GM12801 (cell line): ENCODE results near the gene POLR3A.

ENCODE experiments used
- TF ChIP-seq, protein P1 (sequence below): IDR thresholded peaks from one replicate; pipeline ENCODE4 v1.5.1; 2011; ENCODE audit warnings: control low read depth; ENCODE audit not compliant: insufficient read length; ENCODE audit errors: extremely low read depth

POLR3A gene

DNA sequence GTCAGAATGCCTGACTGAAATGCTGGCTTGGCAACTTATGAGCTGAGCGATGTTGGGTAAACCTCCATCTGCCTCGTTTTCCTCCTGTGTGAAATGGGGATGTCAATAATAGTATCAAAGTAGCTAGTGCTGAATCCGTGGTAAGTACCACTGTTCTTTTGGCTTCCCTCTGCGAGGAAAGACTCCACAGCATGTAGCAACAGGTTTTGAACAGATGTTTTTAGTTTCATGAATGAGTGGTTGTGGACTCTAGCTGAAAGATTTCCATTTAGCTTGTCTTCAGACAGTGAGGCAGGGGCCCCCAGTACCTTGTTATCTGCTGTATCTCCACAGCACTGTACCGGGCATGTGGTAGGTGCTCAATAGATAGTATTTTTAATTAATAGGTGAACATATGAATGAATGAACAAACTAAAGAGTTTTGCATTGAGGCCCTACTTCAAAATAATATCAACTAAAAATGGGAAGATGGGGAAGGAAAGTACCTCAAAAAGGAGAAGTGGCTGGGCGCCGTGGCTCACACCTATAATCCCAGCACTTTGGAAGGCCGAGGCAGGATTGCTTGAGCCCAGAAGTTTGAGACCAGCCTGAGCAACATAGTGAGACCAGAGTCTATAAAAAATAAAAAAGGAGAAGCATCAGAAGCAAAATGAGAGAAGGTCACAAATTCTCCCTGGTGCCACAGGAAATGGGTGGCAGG is 97.1 kb downstream of the POLR3A start:
- TF ChIP-seq, protein P1, sequence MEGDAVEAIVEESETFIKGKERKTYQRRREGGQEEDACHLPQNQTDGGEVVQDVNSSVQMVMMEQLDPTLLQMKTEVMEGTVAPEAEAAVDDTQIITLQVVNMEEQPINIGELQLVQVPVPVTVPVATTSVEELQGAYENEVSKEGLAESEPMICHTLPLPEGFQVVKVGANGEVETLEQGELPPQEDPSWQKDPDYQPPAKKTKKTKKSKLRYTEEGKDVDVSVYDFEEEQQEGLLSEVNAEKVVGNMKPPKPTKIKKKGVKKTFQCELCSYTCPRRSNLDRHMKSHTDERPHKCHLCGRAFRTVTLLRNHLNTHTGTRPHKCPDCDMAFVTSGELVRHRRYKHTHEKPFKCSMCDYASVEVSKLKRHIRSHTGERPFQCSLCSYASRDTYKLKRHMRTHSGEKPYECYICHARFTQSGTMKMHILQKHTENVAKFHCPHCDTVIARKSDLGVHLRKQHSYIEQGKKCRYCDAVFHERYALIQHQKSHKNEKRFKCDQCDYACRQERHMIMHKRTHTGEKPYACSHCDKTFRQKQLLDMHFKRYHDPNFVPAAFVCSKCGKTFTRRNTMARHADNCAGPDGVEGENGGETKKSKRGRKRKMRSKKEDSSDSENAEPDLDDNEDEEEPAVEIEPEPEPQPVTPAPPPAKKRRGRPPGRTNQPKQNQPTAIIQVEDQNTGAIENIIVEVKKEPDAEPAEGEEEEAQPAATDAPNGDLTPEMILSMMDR, result no peak

DNA sequence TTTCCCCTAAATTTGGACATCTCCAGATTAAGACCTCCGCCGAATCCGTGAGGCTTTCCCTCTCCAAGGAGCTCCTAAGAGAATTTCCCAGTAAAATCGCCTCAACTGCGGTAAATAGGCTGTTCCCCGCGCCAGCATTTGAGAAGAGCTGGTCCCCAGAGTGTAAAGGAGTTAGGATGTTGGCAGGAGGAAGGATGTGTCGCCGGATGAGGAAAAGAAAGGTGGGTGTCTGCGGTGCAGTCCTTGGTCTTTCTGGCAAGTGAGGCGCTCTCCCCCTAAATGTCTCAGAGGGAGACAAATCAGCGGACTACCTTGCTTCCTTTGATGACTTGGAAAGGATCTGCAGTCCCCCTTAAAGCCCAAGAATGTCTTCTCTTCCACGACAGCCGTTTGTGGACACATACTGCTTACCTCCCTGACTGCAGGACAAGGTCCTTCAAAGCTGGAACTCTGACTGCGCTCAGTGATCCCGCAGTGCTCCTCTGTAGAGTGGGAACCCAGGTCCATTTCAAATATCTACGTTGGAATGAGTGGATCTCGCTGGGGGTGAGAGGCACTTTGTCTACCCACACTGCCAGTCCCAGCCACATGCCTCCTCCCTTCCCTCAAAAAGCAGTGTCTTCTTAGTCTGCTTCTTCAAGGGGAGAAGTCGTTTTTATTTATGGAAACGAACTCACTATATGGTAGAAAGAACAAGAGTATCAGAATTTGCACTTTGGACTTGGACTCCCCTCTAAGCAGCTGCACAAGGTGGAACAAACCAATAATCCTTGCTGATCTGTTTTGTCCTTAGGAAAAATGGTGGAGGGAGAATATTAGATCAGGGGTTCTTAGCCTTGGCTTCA is 101.7 kb downstream of the POLR3A start:
- TF ChIP-seq, protein P1, result no peak

DNA sequence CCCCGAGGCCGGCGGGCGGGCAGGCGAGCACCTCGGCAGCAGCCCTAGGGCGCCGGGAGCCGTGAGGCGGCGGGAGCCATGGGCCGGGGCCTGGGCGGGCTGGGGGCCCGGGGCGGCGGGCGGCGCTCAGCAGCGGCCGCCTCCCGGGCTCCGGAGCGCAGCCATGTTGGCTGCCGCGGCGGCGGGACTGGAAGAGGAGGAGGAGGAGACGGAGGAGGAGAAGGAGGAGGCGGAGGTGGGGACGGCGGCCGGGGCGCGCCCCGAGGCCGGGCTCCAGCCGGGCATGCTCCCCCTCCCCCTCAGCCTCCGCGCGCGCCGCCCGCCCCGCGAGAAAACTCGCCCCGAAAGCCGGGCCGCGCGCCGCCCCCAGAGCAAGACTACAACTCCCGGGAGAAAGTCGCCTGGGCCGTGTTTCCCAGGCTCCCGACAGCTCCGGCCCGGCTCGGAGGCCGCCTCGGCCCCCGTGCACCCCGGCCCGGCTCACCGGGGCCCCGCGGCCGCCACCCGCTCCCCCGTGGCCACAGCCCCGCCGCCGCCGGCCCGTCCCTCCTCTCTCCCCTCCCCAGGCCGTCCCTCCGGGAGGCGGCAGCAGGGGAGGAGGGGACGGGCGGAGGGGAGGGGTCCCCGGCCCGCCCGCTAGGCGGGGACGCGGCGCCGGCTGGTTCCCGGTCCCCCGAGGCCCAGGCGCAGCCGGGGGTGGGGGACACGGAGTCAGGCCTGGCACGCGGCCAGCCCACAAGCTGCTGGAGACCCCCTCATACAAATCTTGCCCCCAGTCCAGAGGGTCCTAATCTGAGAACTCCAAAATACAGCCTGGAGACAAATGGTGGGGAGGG is 102.5 kb downstream of the POLR3A start, which contains the start of gene DLG5:
Gene DLG5, minus strand, starts transcription at position 190 of the 836 bp plus-strand sequence. CDS start 235 bp downstream, outside the sequence.
- TF ChIP-seq, protein P1, result no peak

DNA sequence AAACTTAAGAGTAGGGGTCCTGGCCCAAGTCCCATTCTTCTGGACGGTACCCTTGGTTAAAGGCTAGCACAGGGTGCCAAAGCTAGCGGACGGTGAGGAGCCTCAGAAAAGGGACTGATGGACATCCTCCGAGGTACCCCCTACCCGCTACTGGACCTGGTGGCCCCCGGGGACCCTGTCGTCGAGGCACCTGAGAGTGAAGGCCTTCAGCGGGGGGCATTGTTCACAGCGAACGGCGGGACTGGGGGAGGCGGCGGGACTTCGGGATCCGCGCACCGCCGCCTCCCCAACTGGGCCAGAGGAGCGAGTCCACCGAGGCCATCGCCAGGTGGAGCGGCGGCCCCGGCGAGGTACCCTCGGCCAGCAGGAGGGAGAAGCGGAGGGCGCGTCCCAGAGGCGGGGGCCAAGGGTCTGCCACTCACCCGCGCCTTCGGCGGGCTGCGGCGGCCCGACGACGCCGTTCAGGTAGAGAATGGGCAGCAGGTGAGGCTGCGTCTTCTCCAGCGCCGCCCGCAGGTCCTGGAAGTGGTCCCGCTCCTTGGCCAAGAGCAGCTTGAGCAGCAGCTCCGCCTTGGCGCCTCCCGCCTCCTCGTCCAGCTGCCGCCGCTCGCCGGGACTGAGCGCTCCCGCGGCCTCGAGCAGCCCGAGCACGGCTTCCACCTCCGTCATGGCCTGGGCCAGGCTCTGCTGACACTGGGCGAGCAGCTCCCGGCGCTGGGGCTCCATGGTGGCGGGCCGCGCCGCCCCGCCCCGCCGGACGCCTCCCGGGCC is 103.3 kb downstream of the POLR3A start:
- TF ChIP-seq, protein P1, result no peak

DNA sequence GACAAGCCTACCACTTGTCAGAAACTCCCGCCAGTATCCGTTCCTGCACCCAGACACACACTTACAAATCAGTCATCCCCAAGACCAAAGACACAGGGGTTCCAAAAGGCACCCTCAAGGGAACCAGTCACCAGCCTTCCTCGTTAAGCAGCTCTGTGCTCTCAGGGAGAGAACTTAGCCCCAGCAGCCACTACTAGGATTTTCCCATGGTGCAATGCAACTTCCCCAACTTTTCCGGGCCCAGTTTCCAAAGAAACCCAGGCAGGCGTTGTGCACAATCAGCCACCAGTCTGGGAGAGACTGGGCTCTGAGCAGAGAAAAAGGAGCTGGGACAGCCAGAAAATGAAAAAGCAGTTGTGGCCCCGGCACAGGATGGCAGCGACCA is 103.9 kb downstream of the POLR3A start:
- TF ChIP-seq, protein P1, result no peak

DNA sequence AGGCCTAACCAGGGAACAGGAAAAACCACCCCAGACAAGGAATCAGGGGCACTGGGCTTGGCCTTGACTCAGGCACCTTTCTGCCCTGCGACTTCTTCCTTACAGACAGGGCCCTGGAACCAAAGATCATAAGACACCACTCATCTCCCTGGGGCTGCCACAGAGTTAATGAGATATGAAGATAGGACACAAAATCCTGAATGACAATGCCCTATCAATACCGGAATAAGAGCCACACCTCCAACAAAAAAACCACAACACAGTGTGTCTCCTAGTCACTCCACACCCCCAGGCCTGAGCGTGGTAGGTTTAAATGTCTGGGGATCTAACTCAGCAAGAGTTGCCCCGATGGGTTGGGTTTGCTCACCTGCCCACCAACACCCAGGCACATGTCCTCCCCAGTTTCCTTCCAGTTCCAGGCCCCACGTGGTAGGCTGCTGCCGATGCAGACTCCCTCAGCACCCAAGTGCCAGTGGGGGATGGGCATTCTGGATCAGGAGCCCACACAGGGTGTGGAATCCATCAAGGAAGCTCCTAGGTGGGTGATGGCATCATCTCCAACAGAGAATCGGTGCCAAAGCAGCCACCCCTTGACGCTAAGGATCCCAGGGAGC is 106.6 kb downstream of the POLR3A start:
- TF ChIP-seq, protein P1, result no peak
